Duodenal mucosa (tissue), 2 donors: Measurements from ENCODE around the gene DNAJC28.

ENCODE experiments used
- H3K27ac ChIP-seq: one replicate; pipeline ENCODE4 v1.7.0; 2013; ENCODE audit warnings: low read depth, low read length
- H3K27me3 ChIP-seq, 2 donors: one replicate each; pipeline ENCODE4 v1.7.0; 2013; ENCODE audit warnings: low read length in 2 of 2, control low read depth in 1 of 2; ENCODE audit not compliant: insufficient read depth in 2 of 2, control insufficient read depth in 1 of 2
- H3K36me3 ChIP-seq, 2 donors: one replicate each; pipeline ENCODE4 v1.7.0; 2013; ENCODE audit warnings: low read length in 2 of 2, control low read depth in 1 of 2; ENCODE audit not compliant: insufficient read depth in 2 of 2, control insufficient read depth in 1 of 2
- H3K4me1 ChIP-seq, 2 donors: one replicate each; pipeline ENCODE4 v1.7.0; 2013; ENCODE audit warnings: low read length in 2 of 2, control low read depth in 1 of 2; ENCODE audit not compliant: insufficient read depth in 2 of 2, control insufficient read depth in 1 of 2
- H3K4me3 ChIP-seq, 2 donors: one replicate each; pipeline ENCODE4 v1.7.0; 2013; ENCODE audit warnings: low read length in 2 of 2, low read depth in 1 of 2
- H3K9ac ChIP-seq, 2 donors: one replicate each; pipeline ENCODE4 v1.7.0; 2013; ENCODE audit warnings: low read length in 2 of 2, low read depth in 1 of 2
- H3K9me3 ChIP-seq, 2 donors: one replicate each; pipeline ENCODE4 v1.7.0; 2013; ENCODE audit warnings: low read length in 2 of 2, control low read depth in 1 of 2; ENCODE audit not compliant: control insufficient read depth in 1 of 2

The DNAJC28 gene, protein sequence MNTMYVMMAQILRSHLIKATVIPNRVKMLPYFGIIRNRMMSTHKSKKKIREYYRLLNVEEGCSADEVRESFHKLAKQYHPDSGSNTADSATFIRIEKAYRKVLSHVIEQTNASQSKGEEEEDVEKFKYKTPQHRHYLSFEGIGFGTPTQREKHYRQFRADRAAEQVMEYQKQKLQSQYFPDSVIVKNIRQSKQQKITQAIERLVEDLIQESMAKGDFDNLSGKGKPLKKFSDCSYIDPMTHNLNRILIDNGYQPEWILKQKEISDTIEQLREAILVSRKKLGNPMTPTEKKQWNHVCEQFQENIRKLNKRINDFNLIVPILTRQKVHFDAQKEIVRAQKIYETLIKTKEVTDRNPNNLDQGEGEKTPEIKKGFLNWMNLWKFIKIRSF

GRCh38 chr21:33491373-33492102 lies at the start of gene DNAJC28:
DNAJC28 (minus strand) TSS chr21:33491716; CDS start chr21:33489393, 2,323 bp downstream.
- no peaks in the 10 kb centered on the region for H3K27me3 ChIP-seq
- no peaks in the 10 kb centered on the region for H3K36me3 ChIP-seq
- peak within 1 kb of the TSS; percentile 23 for H3K27ac ChIP-seq
- no peaks in the 10 kb centered on the region for H3K9me3 ChIP-seq
- peak within 1 kb of the TSS; percentile 93 to 95 for H3K4me3 ChIP-seq
- H3K4me1 ChIP-seq = peaks cover 5 to 7% of the 10 kb centered on the region in 2 donors
- H3K9ac ChIP-seq = peak within 1 kb of the TSS; percentile 64 to 92

DNA sequence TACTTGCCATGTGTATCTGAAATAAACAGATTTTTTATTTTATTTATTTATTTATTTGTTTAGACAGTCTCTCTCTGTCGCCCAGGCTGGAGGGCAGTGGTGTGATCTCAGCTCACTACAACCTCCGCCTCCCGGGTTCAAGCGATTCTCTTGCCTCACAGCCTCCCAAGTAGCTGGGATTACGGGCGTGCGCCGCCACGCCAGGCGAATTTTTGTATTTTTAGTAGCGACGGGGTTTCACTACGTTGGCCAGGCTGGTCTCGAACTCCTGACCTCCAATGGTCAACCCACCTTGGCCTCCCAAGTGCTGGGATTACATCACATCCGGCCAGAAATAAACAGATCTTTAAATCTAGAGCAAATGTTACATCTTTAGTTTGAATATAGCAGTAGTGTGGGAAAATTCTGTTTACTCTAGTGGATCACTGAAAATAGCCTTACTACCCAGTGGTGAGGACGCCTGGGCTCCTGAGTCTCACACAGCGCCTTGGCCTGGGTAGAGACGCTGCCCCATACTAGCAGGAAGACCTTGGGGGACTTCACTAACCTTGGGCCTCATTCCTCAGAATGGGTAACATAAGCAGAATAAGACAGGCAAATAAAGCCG lies 49.7 kb upstream of the DNAJC28 start:
- Histone ChIP-seq H3K27me3 (no peaks in the 10 kb centered on the region), H3K4me1 (peaks cover 20 to 23% of the 10 kb centered on the region in 2 donors), H3K4me3 (peak overlapping the region; percentile 85 to 90), H3K9me3 (no peaks in the 10 kb centered on the region), H3K27ac (peak overlapping the region; percentile 96), H3K9ac (peak overlapping the region; percentile 97), H3K36me3 (peaks cover 11 to 21% of the 10 kb centered on the region in 2 donors)

GRCh38 chr21:33540711-33541104 lies 49.2 kb upstream of the DNAJC28 start:
- Histone ChIP-seq H3K27me3 (no peaks in the 10 kb centered on the region), H3K4me3 (no peak overlapping the region), H3K36me3 (peaks cover 15 to 26% of the 10 kb centered on the region in 2 donors), H3K27ac (no peak overlapping the region), H3K9ac (no peak overlapping the region), H3K4me1 (peaks cover 19 to 23% of the 10 kb centered on the region in 2 donors), H3K9me3 (no peaks in the 10 kb centered on the region)

DNA sequence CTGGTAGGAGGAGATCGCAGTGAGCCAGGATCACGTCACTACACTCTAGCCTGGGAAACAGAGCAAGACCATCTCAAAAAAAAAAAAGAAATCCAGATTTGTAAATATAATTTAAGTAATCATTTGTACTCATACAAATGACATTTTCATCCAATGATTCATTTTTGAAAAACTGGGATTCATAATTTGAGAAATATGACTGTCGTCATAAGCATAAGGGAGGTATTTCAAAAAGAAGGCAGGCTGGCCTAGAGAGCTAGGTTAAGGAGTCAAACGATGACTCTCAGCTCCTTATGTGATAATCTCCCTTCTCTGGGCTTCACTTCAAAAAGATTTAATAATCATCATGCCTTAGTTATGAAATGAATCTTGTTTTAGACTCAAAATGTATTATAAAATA lies 48.1 kb upstream of the DNAJC28 start:
- H3K36me3 ChIP-seq = peaks cover 24 to 35% of the 10 kb centered on the region in 2 donors
- no peak overlapping the region for H3K4me3 ChIP-seq
- peaks cover 13 to 16% of the 10 kb centered on the region in 2 donors for H3K4me1 ChIP-seq
- H3K9ac ChIP-seq = no peak overlapping the region
- H3K27me3 ChIP-seq = no peaks in the 10 kb centered on the region
- no peak overlapping the region for H3K27ac ChIP-seq
- no peaks in the 10 kb centered on the region for H3K9me3 ChIP-seq

DNA sequence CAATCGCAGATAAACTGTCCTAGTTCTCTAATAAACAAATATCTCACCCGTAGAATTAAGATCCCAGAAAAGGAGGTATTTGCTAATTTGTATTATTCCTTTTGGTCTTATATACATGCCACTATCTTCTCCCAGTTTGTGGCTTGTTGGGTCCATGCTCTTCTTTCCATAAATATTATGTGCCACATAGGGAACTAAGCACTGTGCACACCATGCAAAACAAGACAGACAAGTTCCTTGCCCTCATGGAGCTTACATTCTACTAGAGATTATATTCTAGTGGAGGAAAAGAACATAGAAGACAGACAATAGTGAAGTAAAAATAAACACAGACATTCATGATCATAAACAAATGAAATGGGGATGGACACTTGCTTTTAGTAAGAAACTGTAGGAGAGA lies 45.7 kb upstream of the DNAJC28 start:
- H3K36me3 ChIP-seq = peaks cover 31 to 55% of the 10 kb centered on the region in 2 donors
- H3K27ac ChIP-seq = no peak overlapping the region
- H3K4me3 ChIP-seq = no peak overlapping the region
- H3K4me1 ChIP-seq = peaks cover 11 to 13% of the 10 kb centered on the region in 2 donors
- H3K9ac ChIP-seq = no peak overlapping the region
- H3K27me3 ChIP-seq = no peaks in the 10 kb centered on the region
- H3K9me3 ChIP-seq = no peaks in the 10 kb centered on the region

GRCh38 chr21:33531007-33531406 lies 39.5 kb upstream of the DNAJC28 start:
- H3K9ac ChIP-seq = no peak overlapping the region
- H3K4me3 ChIP-seq = no peak overlapping the region
- no peak overlapping the region for H3K27ac ChIP-seq
- no peaks in the 10 kb centered on the region for H3K9me3 ChIP-seq
- peaks cover 47 to 85% of the 10 kb centered on the region in 2 donors for H3K36me3 ChIP-seq
- no peaks in the 10 kb centered on the region for H3K4me1 ChIP-seq
- H3K27me3 ChIP-seq = no peaks in the 10 kb centered on the region

- no peaks in the 10 kb centered on the region for H3K9me3 ChIP-seq
- no peaks in the 10 kb centered on the region for H3K4me1 ChIP-seq
- H3K9ac ChIP-seq = no peak overlapping the region
- H3K36me3 ChIP-seq = peaks cover 25 to 48% of the 10 kb centered on the region in 2 donors
- no peak overlapping the region for H3K4me3 ChIP-seq
- H3K27me3 ChIP-seq = no peaks in the 10 kb centered on the region
- H3K27ac ChIP-seq = no peak overlapping the region
Observed at GRCh38 chr21:33522953-33523349, 31.4 kb upstream of the DNAJC28 start.

DNA sequence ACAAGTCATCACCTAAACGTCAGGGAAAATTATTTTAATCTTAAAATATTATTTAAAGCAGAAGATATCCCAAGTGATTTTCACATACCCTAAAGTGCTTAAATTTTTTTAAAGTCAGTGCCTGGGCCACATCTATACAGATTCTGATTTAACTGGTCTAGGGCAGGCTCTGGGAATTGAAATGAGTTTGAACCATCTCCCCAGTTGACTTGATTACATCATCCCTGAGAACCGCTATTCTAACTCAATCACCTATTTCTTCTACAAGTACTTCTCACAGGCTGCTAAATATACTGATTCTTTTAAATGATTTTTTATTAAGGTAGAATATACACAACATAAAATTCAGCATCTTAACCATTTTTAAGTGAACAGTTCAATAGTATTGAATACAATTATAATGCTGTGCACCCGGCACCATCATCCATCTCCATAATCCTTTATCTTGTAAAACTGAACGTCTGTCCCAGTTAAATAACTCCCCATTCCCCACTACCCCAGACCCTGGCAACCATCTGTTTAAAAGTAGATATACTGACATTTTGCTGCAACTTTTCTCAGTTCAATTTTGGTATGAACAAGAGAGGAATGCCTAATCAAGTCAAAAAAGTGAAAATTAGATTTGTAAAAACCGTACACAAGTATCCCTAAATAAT lies 30.9 kb upstream of the DNAJC28 start:
- Histone ChIP-seq H3K9me3 (no peaks in the 10 kb centered on the region), H3K9ac (no peak overlapping the region), H3K27me3 (no peaks in the 10 kb centered on the region), H3K4me1 (no peaks in the 10 kb centered on the region), H3K36me3 (peaks cover 24 to 48% of the 10 kb centered on the region in 2 donors), H3K27ac (no peak overlapping the region), H3K4me3 (no peak overlapping the region)

DNA sequence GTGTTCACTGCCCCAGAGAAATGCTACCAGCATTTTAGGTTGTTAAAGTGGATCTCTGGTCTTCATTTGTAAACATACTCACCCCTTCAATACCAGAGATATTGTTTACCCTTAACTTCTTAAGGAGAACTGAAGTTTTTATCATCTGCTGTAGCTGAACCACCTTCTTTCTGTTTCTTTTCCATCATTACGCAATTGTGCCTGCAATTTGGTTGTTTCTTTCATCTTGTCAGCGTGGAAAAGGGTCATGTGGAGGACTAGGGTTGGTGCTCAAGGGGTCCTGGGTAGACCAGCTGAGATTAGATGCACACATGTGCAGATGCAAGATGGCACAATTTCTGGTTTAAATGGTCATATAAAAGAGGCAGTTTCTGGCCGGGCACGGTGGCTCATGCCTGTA lies 27.4 kb upstream of the DNAJC28 start:
- Histone ChIP-seq H3K4me3 (no peak overlapping the region), H3K9me3 (no peaks in the 10 kb centered on the region), H3K27ac (no peak overlapping the region), H3K27me3 (no peaks in the 10 kb centered on the region), H3K4me1 (no peaks in the 10 kb centered on the region), H3K36me3 (peaks cover 43 to 53% of the 10 kb centered on the region in 2 donors), H3K9ac (no peak overlapping the region)
